WI38 (cell line): ENCODE measurements around the gene AP5M1.
"Not testable (repeated sequence)": the region's sequence is repeated elsewhere in the genome, so short reads cannot be mapped to it uniquely, and the experiment has no call there.

ENCODE experiments used
- H3K4me3 ChIP-seq: 2 replicates; pipeline ENCODE4 v1.5.1; 2011; ENCODE audit warnings: low read depth, mild to moderate bottlenecking, control low read depth, low read length
- TF ChIP-seq, protein P1 (sequence below): IDR thresholded peaks from 2 replicates; pipeline ENCODE4 v1.5.1; 2012; ENCODE audit warnings: low read depth, mild to moderate bottlenecking, control low read depth, low read length

The AP5M1 gene

GRCh38 chr14:57317248-57317833, 48.6 kb downstream of the AP5M1 start:
- TF ChIP-seq, protein P1, sequence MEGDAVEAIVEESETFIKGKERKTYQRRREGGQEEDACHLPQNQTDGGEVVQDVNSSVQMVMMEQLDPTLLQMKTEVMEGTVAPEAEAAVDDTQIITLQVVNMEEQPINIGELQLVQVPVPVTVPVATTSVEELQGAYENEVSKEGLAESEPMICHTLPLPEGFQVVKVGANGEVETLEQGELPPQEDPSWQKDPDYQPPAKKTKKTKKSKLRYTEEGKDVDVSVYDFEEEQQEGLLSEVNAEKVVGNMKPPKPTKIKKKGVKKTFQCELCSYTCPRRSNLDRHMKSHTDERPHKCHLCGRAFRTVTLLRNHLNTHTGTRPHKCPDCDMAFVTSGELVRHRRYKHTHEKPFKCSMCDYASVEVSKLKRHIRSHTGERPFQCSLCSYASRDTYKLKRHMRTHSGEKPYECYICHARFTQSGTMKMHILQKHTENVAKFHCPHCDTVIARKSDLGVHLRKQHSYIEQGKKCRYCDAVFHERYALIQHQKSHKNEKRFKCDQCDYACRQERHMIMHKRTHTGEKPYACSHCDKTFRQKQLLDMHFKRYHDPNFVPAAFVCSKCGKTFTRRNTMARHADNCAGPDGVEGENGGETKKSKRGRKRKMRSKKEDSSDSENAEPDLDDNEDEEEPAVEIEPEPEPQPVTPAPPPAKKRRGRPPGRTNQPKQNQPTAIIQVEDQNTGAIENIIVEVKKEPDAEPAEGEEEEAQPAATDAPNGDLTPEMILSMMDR = peak; percentile 77
- no peak overlapping the region for H3K4me3 ChIP-seq

GRCh38 chr14:57319636-57320192, 50.9 kb downstream of the AP5M1 start:
- H3K4me3 ChIP-seq = no peak overlapping the region
- TF ChIP-seq, protein P1 = no peak

DNA sequence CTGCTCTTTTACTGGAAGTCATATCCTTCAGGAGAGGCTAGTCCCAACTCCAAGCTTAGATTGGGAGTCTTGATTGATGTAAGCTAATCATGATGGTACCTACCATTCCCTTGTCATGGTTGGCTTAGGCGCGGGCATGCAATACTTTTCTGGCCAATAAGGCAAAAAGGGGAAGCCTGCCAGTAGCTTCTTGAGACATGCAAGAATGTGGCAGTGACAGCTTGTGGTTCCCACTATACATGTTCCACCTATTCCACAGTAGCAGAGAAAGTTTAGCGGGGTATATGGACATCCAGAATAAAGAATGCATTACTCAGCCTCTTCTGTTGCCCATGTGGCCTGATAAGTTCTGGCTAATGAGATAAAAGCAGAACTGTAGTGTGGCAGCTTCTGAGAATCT, 55.0 kb downstream of the AP5M1 start:
- no peak overlapping the region for H3K4me3 ChIP-seq
- TF ChIP-seq, protein P1 = no peak

DNA sequence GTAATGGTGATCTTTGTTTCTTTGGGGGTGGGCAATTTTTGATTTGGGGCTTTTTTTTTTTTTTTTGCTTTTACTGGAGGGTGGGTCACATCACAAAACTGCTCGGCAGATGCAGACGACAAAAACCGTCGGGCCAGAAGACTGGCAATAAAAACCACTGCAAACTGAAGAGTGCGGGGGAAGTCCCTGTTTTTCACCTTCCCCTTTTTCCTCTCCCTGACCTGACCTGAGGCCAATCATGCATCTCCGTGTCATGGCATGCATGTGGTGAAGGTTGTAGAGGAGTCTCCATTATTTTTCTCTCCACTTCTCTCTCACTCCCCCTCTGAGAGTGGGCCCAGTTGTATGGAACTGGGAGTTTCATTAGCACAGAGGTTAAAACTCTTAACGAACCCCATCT, 57.5 kb downstream of the AP5M1 start:
- H3K4me3 ChIP-seq = no peak overlapping the region
- TF ChIP-seq, protein P1 = no peak

DNA sequence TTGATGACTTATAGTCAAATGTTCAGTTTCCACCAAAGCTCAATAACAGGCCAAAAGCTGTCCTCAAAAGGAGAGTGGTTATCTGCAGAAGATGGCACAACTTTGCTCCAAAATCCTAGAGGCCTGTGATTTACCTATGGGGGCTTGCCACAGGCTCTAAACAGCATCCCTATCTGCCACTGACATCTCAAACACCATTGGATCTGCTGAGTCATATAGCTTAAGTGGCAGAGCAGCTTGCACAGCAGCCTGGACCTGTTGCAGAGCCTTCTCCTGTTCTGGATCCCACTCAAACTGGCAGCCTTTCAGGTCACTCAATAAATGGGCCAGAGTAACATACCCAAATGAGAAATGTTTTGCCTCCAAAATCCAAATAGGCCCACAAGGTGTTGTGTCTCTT, 61.1 kb downstream of the AP5M1 start:
- no peak overlapping the region for H3K4me3 ChIP-seq
- TF ChIP-seq, protein P1 = no peak

DNA sequence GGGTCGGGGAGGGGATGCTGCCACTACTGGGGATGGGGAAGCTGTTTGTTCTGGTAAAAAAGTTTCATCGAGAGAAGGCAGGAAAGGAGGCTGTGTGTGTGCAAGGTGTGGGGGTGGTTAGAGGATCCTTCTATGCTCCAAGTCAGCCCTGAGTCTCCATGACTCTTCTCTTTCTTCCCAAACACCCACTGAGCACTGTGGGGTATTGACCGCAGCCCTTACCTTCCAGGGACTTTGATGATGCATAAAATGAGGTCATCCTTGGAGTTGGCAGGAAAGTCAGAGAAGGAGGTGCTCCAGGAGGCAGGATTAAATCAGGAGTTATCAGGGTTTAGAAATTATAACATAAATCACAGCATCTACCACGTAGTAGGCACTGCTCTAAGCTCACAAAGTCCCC, 63.7 kb downstream of the AP5M1 start:
- H3K4me3 ChIP-seq = not testable (repeated sequence)

- H3K4me3 ChIP-seq = not testable (repeated sequence)
Observed at GRCh38 chr14:57333726-57334125, 65.0 kb downstream of the AP5M1 start.

DNA sequence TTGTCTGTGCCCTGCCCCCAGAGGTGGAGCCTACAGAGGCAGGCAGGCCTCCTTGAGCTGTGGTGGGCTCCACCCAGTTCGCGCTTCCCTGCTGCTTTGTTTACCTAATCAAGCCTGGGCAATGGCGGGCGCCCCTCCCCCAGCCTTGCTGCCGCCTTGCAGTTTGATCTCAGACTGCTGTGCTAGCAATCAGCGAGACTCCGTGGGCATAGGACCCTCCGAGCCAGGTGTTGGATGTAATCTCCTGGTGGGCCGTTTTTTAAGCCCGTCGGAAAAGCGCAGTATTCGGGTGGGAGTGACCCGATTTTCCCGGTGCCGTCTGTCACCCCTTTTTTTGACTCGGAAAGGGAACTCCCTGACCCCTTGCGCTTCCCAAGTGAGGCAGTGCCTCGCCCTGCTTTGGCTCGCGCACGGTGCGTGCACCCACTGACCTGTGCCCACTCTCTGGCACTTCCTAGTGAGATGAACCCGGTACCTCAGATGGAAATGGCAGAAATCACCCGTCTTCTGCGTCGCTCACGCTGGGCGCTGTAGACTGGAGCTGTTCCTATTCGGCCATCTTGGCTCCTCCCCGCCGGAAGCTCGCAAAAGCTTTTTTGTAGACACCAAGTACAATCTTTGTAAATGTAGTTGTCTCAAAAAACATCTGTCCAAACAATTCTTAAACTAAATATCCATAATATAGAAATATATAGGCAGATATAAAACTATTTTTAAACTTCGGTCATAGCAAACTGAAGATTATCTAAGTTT, 75.0 kb downstream of the AP5M1 start:
- not testable (repeated sequence) for H3K4me3 ChIP-seq

- H3K4me3 ChIP-seq = no peak overlapping the region
- TF ChIP-seq, protein P1 = no peak
Observed at GRCh38 chr14:57345106-57345505, 76.3 kb downstream of the AP5M1 start.
